Measurements from ENCODE around the gene RSPO3. TPM values are rescaled to one million over a fixed set of nuclear protein-coding genes. Genes with fewer than 3 reads are reported as not detected.
"Not testable (repeated sequence)": the region's sequence is repeated elsewhere in the genome, so short reads cannot be mapped to it uniquely, and the experiment has no call there.

The RSPO3 gene
- total RNA-seq, 1 experiment from 2014 or later = not detected

DNA sequence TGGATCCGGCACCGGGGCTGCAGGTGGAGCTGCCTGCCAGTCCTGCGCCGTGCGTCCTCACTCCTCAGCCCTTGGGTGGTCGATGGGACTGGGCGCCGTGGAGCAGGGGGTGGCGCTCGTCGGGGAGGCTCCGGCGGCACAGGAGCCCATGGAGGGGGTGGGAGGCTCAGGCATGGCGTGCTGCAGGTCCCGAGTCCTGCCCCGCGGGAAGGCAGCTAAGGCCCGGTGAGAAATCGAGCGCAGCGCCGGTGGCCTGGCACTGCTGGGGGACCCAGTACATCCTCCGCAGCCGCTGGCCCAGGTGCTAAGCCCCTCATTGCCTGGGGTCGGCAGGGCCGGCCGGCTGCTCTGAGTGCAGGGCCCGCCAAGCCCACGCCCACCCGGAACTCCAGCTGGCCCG lies 96.1 kb downstream of the RSPO3 start:
- H3K27me3 ChIP-seq (ENCODE audit: control insufficient read depth, insufficient read depth, low read length); H3K36me3 ChIP-seq (replicated peaks; ENCODE audit: control insufficient read depth, insufficient read depth, low read length); H3K4me3 ChIP-seq (ENCODE audit: insufficient read depth, low read depth, low read length); DNase-seq: not testable (repeated sequence)

GRCh38 chr6:127215931-127216330 lies 97.5 kb downstream of the RSPO3 start:
- H3K4me3 ChIP-seq (ENCODE audit: insufficient read depth, low read depth, low read length) = no peak overlapping the region
- H3K36me3 ChIP-seq (replicated peaks; ENCODE audit: control insufficient read depth, insufficient read depth, low read length) = no peaks in the 10 kb centered on the region
- H3K27me3 ChIP-seq (ENCODE audit: control insufficient read depth, insufficient read depth, low read length) = no peaks in the 10 kb centered on the region
- DNase-seq = no peak

DNA sequence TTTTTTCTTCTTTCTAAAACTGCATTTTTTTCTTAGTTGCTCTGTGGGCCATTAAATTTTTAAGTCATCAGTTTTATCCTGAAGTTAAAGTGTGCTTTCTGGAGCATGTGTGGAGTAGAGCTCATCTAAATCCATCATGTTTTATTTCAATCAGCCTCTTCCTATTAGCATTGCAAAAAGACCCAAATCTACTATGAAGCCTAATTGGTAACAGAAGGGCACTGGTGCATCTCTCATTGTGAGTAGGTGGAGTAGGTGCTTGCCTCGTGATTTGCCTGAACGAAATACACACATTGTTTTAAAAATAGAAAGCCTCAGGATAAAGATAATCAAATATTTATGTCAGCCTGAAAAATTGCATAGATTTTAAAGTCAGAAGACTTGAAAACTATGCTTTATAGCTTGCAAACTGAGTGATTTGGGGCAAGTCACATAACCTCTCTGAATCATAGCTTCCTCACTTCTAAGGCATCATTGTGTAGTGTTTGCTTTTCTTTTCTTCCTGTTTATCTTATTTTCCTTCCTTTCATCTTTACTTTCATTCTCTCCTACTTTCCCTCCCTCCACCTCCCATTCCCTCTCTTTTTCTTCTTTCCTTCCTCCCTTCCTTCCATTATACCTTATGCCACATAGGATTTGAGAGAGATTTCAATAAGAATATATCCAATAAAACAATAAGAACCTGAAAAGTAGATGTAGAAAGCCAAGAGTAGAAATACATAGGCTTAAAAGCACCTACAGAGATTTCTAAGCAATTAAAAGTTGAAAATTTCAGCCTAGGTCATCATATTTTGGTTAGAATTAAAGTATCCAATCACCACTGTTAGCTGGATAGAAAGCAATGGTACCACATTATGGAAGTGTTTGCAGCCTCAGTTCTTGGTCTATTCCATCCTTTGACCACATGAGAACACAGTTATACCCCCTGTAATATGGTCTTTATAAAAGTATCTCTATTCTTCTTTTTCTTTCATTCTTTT lies 98.6 kb downstream of the RSPO3 start:
- no peak overlapping the region for H3K4me3 ChIP-seq (ENCODE audit: insufficient read depth, low read depth, low read length)
- H3K27me3 ChIP-seq (ENCODE audit: control insufficient read depth, insufficient read depth, low read length) = no peaks in the 10 kb centered on the region
- H3K36me3 ChIP-seq (replicated peaks; ENCODE audit: control insufficient read depth, insufficient read depth, low read length) = no peaks in the 10 kb centered on the region
- no peak for DNase-seq

- Histone ChIP-seq H3K27me3 (ENCODE audit: control insufficient read depth, insufficient read depth, low read length) (no peaks in the 10 kb centered on the region), H3K36me3 (replicated peaks; ENCODE audit: control insufficient read depth, insufficient read depth, low read length) (no peaks in the 10 kb centered on the region), H3K4me3 (ENCODE audit: insufficient read depth, low read depth, low read length) (no peak overlapping the region)
- no peak for DNase-seq
Measured at GRCh38 chr6:127219869-127220268, 101.4 kb downstream of the RSPO3 start.

GRCh38 chr6:127221201-127221600 lies 102.7 kb downstream of the RSPO3 start:
- Histone ChIP-seq H3K36me3 (replicated peaks; ENCODE audit: control insufficient read depth, insufficient read depth, low read length) (no peaks in the 10 kb centered on the region), H3K27me3 (ENCODE audit: control insufficient read depth, insufficient read depth, low read length) (no peaks in the 10 kb centered on the region), H3K4me3 (ENCODE audit: insufficient read depth, low read depth, low read length) (no peak overlapping the region)
- DNase-seq = no peak

- no peak for DNase-seq
- H3K36me3 ChIP-seq (replicated peaks; ENCODE audit: control insufficient read depth, insufficient read depth, low read length) = no peaks in the 10 kb centered on the region
- no peaks in the 10 kb centered on the region for H3K27me3 ChIP-seq (ENCODE audit: control insufficient read depth, insufficient read depth, low read length)
- no peak overlapping the region for H3K4me3 ChIP-seq (ENCODE audit: insufficient read depth, low read depth, low read length)
Measured at GRCh38 chr6:127222418-127222817, 103.9 kb downstream of the RSPO3 start.

GRCh38 chr6:127225497-127225896 lies 107.0 kb downstream of the RSPO3 start:
- Histone ChIP-seq H3K36me3 (replicated peaks; ENCODE audit: control insufficient read depth, insufficient read depth, low read length) (no peaks in the 10 kb centered on the region), H3K27me3 (ENCODE audit: control insufficient read depth, insufficient read depth, low read length) (no peaks in the 10 kb centered on the region), H3K4me3 (ENCODE audit: insufficient read depth, low read depth, low read length) (no peak overlapping the region)
- no peak for DNase-seq

GRCh38 chr6:127233819-127234218 lies 115.3 kb downstream of the RSPO3 start:
- not testable (repeated sequence) for H3K27me3 ChIP-seq (ENCODE audit: control insufficient read depth, insufficient read depth, low read length); H3K36me3 ChIP-seq (replicated peaks; ENCODE audit: control insufficient read depth, insufficient read depth, low read length); DNase-seq; H3K4me3 ChIP-seq (ENCODE audit: insufficient read depth, low read depth, low read length)

DNA sequence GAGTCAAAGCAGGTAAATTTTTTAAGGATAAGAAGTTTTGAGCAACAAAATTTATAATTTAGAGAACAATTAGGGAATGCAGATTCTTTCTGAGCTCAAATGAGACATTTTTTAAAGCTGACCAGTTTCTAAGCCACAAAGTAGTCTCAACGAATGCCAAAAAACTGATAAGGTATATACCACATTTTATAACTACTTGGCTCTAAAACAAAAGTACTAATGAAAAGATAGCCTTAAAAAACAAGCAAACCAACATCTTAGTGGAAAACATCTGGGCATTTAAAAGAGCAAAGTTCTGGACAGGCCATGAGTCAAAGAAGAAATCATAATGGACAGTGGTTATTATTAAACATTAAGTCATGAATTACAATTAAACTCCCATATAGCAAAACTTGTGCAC lies 125.0 kb downstream of the RSPO3 start:
- no peak for DNase-seq

More for the DNA sequence above, 125.0 kb downstream of the RSPO3 start:
- Histone ChIP-seq H3K4me3 (ENCODE audit: insufficient read depth, low read depth, low read length) (no peak overlapping the region), H3K36me3 (replicated peaks; ENCODE audit: control insufficient read depth, insufficient read depth, low read length) (no peaks in the 10 kb centered on the region), H3K27me3 (ENCODE audit: control insufficient read depth, insufficient read depth, low read length) (no peaks in the 10 kb centered on the region)

Other genes with a start within 250 kb of the RSPO3 start
- 27.5 and 36.2 TPM in 2 replicates for gene RNF146, start 148.2 kb downstream of the RSPO3 start, total RNA-seq (2014; rRNA removed; shearing (Covaris generic))
- gene ECHDC1, start 224.9 kb downstream of the RSPO3 start, total RNA-seq (2014; rRNA removed; shearing (Covaris generic)) = 48.8 and 55.5 TPM in 2 replicates

All from H7 (cell line).